ENCODE data around the gene IDH2.
"Not testable (repeated sequence)": the region's sequence is repeated elsewhere in the genome, so short reads cannot be mapped to it uniquely, and the experiment has no call there.

Gene IDH2

GRCh38 chr15:90101969-90102890, at the start of gene IDH2:
Gene IDH2, minus strand, starts transcription at chr15:90102468. Its CDS starts 78 bp downstream, at chr15:90102390.
- TF ChIP-seq OSR1 (CRISPR knock-in tag; IDR thresholded peaks at IDR 0.05), result no peak
- no peak for TF ChIP-seq POU6F1 (CRISPR knock-in tag; IDR thresholded peaks at IDR 0.05; ENCODE audit: borderline replicate concordance, low read depth)
- TF ChIP-seq ZFP3 (CRISPR knock-in tag; IDR thresholded peaks at IDR 0.05), result no peak; the same call in 1 of the 2 replicates
- TF ChIP-seq BACH2 (CRISPR knock-in tag; IDR thresholded peaks at IDR 0.05; ENCODE audit: borderline replicate concordance), result no peak
- no peak for TF ChIP-seq ZNF565 (CRISPR knock-in tag; conservative IDR thresholded peaks at IDR 0.05; ENCODE audit: low read depth)
- TF ChIP-seq TCF4 (CRISPR knock-in tag; IDR thresholded peaks at IDR 0.05; ENCODE audit: borderline replicate concordance), result no peak
- no peak for TF ChIP-seq RARB (CRISPR knock-in tag; IDR thresholded peaks at IDR 0.05)
- TF ChIP-seq, protein P1, sequence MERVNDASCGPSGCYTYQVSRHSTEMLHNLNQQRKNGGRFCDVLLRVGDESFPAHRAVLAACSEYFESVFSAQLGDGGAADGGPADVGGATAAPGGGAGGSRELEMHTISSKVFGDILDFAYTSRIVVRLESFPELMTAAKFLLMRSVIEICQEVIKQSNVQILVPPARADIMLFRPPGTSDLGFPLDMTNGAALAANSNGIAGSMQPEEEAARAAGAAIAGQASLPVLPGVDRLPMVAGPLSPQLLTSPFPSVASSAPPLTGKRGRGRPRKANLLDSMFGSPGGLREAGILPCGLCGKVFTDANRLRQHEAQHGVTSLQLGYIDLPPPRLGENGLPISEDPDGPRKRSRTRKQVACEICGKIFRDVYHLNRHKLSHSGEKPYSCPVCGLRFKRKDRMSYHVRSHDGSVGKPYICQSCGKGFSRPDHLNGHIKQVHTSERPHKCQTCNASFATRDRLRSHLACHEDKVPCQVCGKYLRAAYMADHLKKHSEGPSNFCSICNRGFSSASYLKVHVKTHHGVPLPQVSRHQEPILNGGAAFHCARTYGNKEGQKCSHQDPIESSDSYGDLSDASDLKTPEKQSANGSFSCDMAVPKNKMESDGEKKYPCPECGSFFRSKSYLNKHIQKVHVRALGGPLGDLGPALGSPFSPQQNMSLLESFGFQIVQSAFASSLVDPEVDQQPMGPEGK (CRISPR knock-in tag; IDR thresholded peaks at IDR 0.05; ENCODE audit: borderline replicate concordance), result no peak
- TF ChIP-seq PPARA (CRISPR knock-in tag; IDR thresholded peaks at IDR 0.05; ENCODE audit: borderline replicate concordance), result no peak
- no peak for TF ChIP-seq ARNTL (CRISPR knock-in tag; IDR thresholded peaks at IDR 0.05; ENCODE audit: borderline replicate concordance, low read depth)
- TF ChIP-seq SNAI2 (CRISPR knock-in tag; IDR thresholded peaks at IDR 0.05), result no peak
- TF ChIP-seq CSDC2 (CRISPR knock-in tag; IDR thresholded peaks at IDR 0.05), result no peak
- no peak for TF ChIP-seq CREB5 (CRISPR knock-in tag; IDR thresholded peaks at IDR 0.05; ENCODE audit: low read depth)
- no peak for TF ChIP-seq GLIS3 (CRISPR knock-in tag; IDR thresholded peaks at IDR 0.05)
- TF ChIP-seq ISL1 (CRISPR knock-in tag; IDR thresholded peaks at IDR 0.05), result no peak
- peak; percentile 93 for ATAC-seq

GRCh38 chr15:90150551-90150950, 48.3 kb upstream of the IDH2 start:
- not testable (repeated sequence) for ATAC-seq

DNA sequence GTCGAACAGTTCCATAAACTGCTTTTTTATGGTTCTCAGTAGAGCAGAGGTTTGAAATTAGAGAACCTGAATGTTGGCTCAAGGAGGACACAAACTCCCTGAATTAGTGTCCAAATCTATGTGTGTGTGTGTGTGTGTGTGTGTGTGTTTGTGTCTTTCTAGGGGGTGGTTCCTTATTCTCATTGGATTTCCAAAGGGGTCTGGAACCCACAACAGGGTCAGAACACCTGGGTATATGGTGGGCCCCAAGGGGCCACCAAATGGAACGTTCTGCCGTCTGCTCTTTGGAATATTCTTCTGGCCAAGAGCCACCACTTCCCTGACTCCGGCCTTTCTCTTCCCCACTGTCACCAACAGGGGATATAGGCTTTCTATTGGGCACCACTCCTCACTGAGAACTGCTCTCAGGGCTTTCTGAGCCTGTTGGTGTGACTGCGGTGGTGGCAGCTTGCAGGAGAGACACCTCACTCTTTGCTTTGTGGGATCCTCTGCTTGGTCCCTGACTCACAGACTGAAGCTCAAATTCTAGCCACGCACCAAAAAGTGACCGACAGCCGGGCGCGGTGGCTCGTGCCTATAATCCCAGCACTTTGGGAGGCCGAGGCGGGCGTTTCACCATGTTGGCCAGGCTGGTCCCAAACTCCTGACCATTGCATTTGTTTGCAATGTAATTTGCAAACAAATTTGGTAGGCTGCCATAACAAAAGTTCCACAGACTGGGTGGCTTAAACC, 47.5 kb upstream of the IDH2 start:
- ATAC-seq, result no peak
- TF ChIP-seq ESRRG (CRISPR knock-in tag; IDR thresholded peaks at IDR 0.05) (no peak), ZNF565 (CRISPR knock-in tag; conservative IDR thresholded peaks at IDR 0.05; ENCODE audit: low read depth) (no peak), SNAI2 (CRISPR knock-in tag; IDR thresholded peaks at IDR 0.05) (no peak), ISL1 (CRISPR knock-in tag; IDR thresholded peaks at IDR 0.05) (no peak), CREB5 (CRISPR knock-in tag; IDR thresholded peaks at IDR 0.05; ENCODE audit: low read depth) (no peak), OSR1 (CRISPR knock-in tag; IDR thresholded peaks at IDR 0.05) (no peak), RARB (CRISPR knock-in tag; IDR thresholded peaks at IDR 0.05) (no peak), POU6F1 (CRISPR knock-in tag; IDR thresholded peaks at IDR 0.05; ENCODE audit: borderline replicate concordance, low read depth) (no peak), TOX (CRISPR knock-in tag; IDR thresholded peaks at IDR 0.05; ENCODE audit: borderline replicate concordance) (no peak), ZFP30 (CRISPR knock-in tag; IDR thresholded peaks at IDR 0.05) (no peak), ZNF70 (CRISPR knock-in tag; IDR thresholded peaks at IDR 0.05) (no peak), ZNF8 (CRISPR knock-in tag; IDR thresholded peaks at IDR 0.05) (no peak), PPARA (CRISPR knock-in tag; IDR thresholded peaks at IDR 0.05; ENCODE audit: borderline replicate concordance) (no peak)
- TF ChIP-seq, protein P2, sequence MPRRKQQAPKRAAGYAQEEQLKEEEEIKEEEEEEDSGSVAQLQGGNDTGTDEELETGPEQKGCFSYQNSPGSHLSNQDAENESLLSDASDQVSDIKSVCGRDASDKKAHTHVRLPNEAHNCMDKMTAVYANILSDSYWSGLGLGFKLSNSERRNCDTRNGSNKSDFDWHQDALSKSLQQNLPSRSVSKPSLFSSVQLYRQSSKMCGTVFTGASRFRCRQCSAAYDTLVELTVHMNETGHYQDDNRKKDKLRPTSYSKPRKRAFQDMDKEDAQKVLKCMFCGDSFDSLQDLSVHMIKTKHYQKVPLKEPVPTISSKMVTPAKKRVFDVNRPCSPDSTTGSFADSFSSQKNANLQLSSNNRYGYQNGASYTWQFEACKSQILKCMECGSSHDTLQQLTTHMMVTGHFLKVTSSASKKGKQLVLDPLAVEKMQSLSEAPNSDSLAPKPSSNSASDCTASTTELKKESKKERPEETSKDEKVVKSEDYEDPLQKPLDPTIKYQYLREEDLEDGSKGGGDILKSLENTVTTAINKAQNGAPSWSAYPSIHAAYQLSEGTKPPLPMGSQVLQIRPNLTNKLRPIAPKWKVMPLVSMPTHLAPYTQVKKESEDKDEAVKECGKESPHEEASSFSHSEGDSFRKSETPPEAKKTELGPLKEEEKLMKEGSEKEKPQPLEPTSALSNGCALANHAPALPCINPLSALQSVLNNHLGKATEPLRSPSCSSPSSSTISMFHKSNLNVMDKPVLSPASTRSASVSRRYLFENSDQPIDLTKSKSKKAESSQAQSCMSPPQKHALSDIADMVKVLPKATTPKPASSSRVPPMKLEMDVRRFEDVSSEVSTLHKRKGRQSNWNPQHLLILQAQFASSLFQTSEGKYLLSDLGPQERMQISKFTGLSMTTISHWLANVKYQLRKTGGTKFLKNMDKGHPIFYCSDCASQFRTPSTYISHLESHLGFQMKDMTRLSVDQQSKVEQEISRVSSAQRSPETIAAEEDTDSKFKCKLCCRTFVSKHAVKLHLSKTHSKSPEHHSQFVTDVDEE (CRISPR knock-in tag; IDR thresholded peaks at IDR 0.05), result no peak
- TF ChIP-seq, protein P1 (CRISPR knock-in tag; IDR thresholded peaks at IDR 0.05; ENCODE audit: borderline replicate concordance), result no peak
